Activated CD8-positive, alpha-beta T cell treated with anti-CD3 and anti-CD28 coated beads, Interleukin-2, amount 10 ng/mL, durations not matched to agents 7 days and 5 days (primary cell): Measurements from ENCODE around the gene STMN1. TPM values are rescaled to one million over a fixed set of nuclear protein-coding genes. Genes with fewer than 3 reads are reported as not detected.
A peak's percentile ranks its signal among the peaks of the same experiment; 100 is the strongest.

ENCODE experiments used
- ATAC-seq: fragments of 150-1000 bp; cut with Tn5 transposase; one replicate; pipeline ENCODE4 v1.10.0; 2021; ENCODE audit warnings: moderate library complexity
- CTCF ChIA-PET: fragments of 350-600 bp; sonication (Branson Sonifier 250); formaldehyde crosslinking; loops from one replicate; lab custom pipeline; 2021; ENCODE audit warnings: antibody characterized with exemption; lab: Charles Lee
- POLR2A ChIA-PET: fragments of 350-600 bp; sonication (Branson Sonifier 250); formaldehyde crosslinking; loops from one replicate; lab custom pipeline; 2021; ENCODE audit warnings: antibody characterized with exemption; lab: Charles Lee
- DNase-seq: peaks from one replicate; pipeline ENCODE4 v3.0.0-alpha.2; 2020
- H3K27ac Mint-ChIP-seq: one replicate; pipeline ENCODE4 v1.8.0; 2021; ENCODE audit warnings: mild to moderate bottlenecking, mixed read lengths
- H3K27me3 Mint-ChIP-seq: one replicate; pipeline ENCODE4 v1.8.0; 2021; ENCODE audit warnings: low read depth, mixed read lengths
- H3K36me3 Mint-ChIP-seq: one replicate; pipeline ENCODE4 v1.8.0; 2021; ENCODE audit warnings: low read depth, mixed read lengths
- H3K4me1 Mint-ChIP-seq: one replicate; pipeline ENCODE4 v1.8.0; 2021; ENCODE audit warnings: low read depth, mixed read lengths
- H3K4me3 Mint-ChIP-seq: one replicate; pipeline ENCODE4 v1.8.0; 2021; ENCODE audit warnings: mild to moderate bottlenecking, mixed read lengths
- H3K9me3 Mint-ChIP-seq: one replicate; pipeline ENCODE4 v1.8.0; 2022; ENCODE audit warnings: mixed read lengths; ENCODE audit not compliant: insufficient read depth
- total RNA-seq, 2 experiments: library from RNA; stranded (reverse); gene quantifications; one replicate each; pipeline ENCODE4 v1.2.3, GENCODE V29; 2021

The STMN1 gene
- total RNA-seq, 2 experiments from 2014 or later, result 740 to 781 TPM

DNA sequence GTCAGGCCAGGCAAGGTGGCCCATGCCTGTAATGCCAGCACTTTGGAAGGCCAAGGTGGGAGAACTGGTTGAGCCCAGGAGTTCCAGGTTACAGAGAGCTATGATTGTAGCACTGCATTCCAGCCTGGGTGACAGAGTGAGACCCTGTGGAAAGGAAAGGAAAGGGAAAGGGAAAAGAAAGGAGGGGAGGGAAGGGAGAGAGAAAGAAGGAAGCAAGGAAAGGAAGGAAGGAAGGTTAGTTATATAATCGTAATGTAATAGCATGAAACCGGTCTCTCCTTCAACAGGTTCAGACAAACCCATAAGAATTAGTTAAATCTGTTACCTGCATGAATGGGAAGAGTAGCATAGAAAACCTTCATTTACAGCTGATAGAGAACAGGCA is 29.5 kb downstream of the STMN1 start:
- Mint-ChIP-seq H3K4me3 (no peak overlapping the region), H3K4me1 (peaks cover 11% of the 10 kb centered on the region), H3K27me3 (peaks cover 14% of the 10 kb centered on the region), H3K36me3 (no peaks in the 10 kb centered on the region), H3K27ac (no peak overlapping the region), H3K9me3 (no peaks in the 10 kb centered on the region)
- ChIA-PET POLR2A (no interaction called here), CTCF (interaction anchor here (2.9 kb wide), 1 partner anchor 19 kb away, joined by 17 read pairs; no protein-coding TSS in a partner anchor)
- DNase-seq, result no peak
- no peak for ATAC-seq

DNA sequence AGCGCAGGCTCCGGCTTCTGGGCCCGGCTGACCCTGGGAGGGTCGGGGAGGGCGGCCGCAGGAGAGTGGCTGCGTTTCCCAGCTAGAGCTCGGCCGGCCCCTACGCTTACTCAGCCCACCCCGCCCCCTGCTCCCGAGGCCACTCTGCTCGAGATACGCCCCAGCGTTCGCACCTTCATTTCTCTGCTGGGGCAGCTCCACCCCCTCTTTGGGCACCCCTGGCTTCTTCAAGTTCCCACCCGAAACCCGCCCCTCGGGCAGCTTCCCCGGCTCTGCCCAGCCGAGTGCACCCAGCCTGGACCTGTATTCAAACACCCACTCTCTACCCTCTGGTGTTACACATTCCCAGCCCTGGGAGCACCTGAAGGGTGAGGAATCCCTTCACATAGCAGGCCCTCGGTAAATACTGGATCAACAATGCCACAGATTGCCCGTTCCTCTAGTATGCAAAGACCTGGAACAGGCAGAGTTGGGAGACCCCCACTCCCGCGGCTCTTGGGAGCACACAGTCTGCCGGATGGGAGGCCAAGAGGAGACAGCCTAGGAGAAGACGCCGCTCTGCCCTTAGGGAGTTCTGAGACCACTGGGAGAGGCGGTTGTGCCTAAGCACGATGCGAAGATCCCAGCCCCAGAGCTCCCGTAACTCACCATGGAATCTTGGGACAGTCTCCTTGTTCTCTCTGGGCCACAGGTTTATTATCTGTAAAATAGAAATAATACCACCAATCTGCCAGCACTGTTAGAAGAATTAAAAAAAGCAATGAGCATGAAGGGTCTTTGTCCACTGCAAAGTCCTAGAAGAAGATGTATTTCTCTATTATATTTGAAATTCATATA is 30.1 kb downstream of the STMN1 start:
- H3K4me3 Mint-ChIP-seq, result peak overlapping the region; percentile 67
- no peaks in the 10 kb centered on the region for H3K9me3 Mint-ChIP-seq
- H3K36me3 Mint-ChIP-seq, result no peaks in the 10 kb centered on the region
- H3K27me3 Mint-ChIP-seq, result peaks cover 14% of the 10 kb centered on the region
- DNase-seq (peak; percentile 34), ATAC-seq (peak; percentile 28)
- ChIA-PET CTCF (interaction anchor here (2.4 to 2.9 kb wide), 2 partner anchors 20 to 122 kb away, joined by 13 to 17 read pairs; partner anchors contain the start of gene PAFAH2), POLR2A (interaction anchor here (1.3 kb wide), 2 partner anchors 20 to 55 kb away, joined by 3 to 5 read pairs; no protein-coding TSS in a partner anchor)
- peaks cover 11% of the 10 kb centered on the region for H3K4me1 Mint-ChIP-seq
- H3K27ac Mint-ChIP-seq, result no peak overlapping the region

DNA sequence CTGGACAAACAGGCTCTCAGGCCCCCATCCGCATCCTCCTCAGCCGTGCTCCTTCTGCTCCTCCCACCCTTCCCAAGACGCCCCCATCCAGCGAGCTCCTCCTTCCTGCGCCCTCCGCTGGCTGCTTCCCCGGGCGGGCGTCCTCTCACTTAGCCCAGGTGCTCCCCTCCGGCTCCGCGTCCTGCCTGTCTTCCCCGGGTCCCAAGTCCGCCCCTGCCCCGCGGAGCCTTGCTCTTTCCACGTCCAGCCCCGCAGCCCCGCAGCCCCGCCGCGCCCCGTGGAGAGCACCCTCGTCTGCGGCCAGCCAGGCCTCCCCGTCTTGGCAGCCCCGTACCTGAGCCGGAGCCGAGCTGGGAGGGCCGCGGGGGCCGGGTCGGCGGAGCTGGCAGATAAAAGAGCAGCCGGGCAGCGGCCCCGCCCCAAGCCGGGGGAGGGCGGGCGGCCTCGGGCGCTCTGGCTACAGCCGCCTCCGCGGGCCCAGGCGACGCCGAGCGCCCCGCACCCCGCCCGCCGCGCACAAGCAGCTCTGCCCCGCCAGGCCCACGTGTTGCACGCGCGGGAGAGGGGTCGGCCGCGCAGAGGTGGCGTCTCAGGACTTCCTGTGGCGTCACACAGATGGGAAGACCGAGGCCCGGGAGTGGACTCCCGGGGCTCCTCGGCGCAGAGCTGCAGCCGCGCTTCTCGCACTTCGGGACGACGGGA is 30.9 kb downstream of the STMN1 start, which contains the start of gene PAQR7:
Gene PAQR7, minus strand, starts transcription at position 555 of the 702 bp plus-strand sequence. CDS start 11,869 bp downstream, outside the sequence.
- ChIA-PET CTCF (interaction anchor here (2.4 to 2.9 kb wide), 2 partner anchors 20 to 122 kb away, joined by 13 to 17 read pairs; partner anchors contain the start of gene PAFAH2), POLR2A (interaction anchor here (1.3 kb wide), 2 partner anchors 20 to 54 kb away, joined by 3 to 5 read pairs; no protein-coding TSS in a partner anchor)
- Mint-ChIP-seq H3K27me3 (peaks cover 14% of the 10 kb centered on the region), H3K9me3 (no peaks in the 10 kb centered on the region), H3K4me1 (peaks cover 11% of the 10 kb centered on the region), H3K27ac (peak within 1 kb of the TSS; percentile 60), H3K4me3 (peak within 1 kb of the TSS; percentile 79), H3K36me3 (no peaks in the 10 kb centered on the region)
- ATAC-seq (peak; percentile 93), DNase-seq (peak; percentile 64)

DNA sequence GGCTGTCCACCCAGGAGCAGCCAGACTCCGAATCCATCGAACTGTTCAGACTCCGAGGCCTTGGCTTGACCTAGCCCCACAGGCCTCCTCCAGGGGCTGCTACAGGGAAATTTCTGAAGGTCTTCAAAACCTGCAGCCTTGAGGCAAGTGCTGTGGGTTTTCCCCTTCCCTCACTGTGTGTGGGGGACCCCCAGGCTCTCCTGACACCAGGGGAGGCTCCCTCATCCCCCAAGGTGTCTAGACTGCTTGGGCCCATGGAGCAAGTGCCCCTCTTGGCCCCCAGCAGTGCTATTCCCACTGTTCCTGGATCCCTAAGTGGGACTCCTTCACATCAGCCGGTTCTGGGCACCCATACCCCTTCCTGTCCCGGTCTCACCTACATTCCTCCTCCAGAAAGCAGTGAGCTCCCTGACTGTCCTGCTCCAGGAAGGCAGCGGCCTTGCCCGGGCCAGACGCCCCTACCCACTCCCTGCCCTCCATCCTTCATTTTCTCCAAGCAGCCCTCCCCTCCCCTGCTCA is 31.5 kb downstream of the STMN1 start:
- peak overlapping the region; percentile 60 for H3K27ac Mint-ChIP-seq
- ChIA-PET CTCF (interaction anchor here (2.4 to 2.9 kb wide), 2 partner anchors 21 to 123 kb away, joined by 13 to 17 read pairs; partner anchors contain the start of gene PAFAH2), POLR2A (interaction anchor here (1.3 kb wide), 2 partner anchors 21 to 53 kb away, joined by 3 to 5 read pairs; no protein-coding TSS in a partner anchor)
- peaks cover 14% of the 10 kb centered on the region for H3K27me3 Mint-ChIP-seq
- no peak for DNase-seq
- no peaks in the 10 kb centered on the region for H3K9me3 Mint-ChIP-seq
- peak overlapping the region; percentile 79 for H3K4me3 Mint-ChIP-seq
- no peaks in the 10 kb centered on the region for H3K36me3 Mint-ChIP-seq
- no peak for ATAC-seq
- peaks cover 11% of the 10 kb centered on the region for H3K4me1 Mint-ChIP-seq

DNA sequence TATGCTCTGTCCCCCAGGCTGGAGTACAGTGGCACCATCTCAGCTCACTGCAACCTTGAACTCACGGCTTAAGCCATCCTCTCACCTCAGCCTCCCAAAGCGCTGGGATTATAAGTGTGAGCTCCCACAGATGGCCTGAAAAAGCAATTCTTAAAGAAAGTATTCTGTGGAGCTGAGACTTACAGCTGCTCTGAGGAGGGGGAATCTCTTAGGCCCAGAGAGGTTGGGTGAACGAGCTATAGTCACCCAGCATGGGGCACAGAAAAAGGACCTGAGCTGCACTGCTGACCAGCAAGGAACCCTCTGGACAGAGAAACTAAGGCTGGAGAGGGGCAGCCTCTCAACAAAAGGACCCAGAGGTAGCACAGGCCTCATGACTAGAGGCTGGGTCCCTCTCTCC is 32.0 kb downstream of the STMN1 start:
- CTCF ChIA-PET, result interaction anchor here (2.4 kb wide), 1 partner anchor 123 kb away, joined by 13 read pairs; the partner anchor contains the start of gene PAFAH2
- no peaks in the 10 kb centered on the region for H3K9me3 Mint-ChIP-seq
- no peak for DNase-seq
- H3K27me3 Mint-ChIP-seq, result peaks cover 14% of the 10 kb centered on the region
- peaks cover 11% of the 10 kb centered on the region for H3K4me1 Mint-ChIP-seq
- no peak for ATAC-seq
- H3K27ac Mint-ChIP-seq, result no peak overlapping the region
- POLR2A ChIA-PET, result no interaction called here
- peak overlapping the region; percentile 79 for H3K4me3 Mint-ChIP-seq
- no peaks in the 10 kb centered on the region for H3K36me3 Mint-ChIP-seq

DNA sequence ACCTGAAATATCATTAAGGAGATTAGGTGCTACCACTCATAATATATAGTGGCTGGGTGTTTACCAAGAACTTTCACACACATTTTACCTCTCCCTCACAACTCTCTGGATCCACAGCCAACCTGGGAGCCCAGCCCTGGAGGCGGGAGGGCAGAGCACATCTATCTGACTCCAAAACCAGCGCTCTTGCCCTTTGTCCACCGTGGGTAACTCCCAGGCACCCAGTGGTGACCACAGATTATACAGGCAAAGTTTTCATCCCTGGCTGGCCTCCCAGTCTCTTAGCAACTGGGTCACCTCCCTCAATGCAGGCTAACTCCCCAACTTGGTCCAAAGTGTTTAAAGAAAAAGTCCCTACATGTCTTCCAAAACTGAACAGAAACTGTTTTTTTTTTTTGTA is 33.1 kb downstream of the STMN1 start:
- no peak for ATAC-seq
- no peaks in the 10 kb centered on the region for H3K9me3 Mint-ChIP-seq
- peaks cover 14% of the 10 kb centered on the region for H3K27me3 Mint-ChIP-seq
- POLR2A ChIA-PET, result no interaction called here
- no peaks in the 10 kb centered on the region for H3K36me3 Mint-ChIP-seq
- CTCF ChIA-PET, result no interaction called here
- H3K4me1 Mint-ChIP-seq, result peaks cover 11% of the 10 kb centered on the region
- H3K4me3 Mint-ChIP-seq, result no peak overlapping the region
- H3K27ac Mint-ChIP-seq, result no peak overlapping the region
- no peak for DNase-seq

DNA sequence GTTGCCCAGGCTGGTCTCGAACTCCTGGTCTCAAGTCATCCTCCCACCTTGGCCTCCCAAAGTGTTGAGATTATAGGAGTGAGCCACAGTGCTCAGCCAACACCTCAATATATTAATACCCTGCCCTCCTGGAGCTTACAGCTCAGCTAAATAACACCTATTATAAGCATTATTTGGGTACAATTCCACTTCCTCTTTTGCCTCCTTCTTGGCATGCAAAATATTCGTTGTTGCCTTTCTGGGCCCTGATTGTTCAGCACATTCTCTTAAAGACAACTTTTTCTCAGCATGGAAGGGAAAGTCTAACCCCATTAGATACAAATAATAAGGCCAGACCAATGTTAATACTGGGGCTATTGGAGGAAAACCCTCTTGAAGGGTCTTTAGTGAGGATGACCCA is 33.5 kb downstream of the STMN1 start:
- Mint-ChIP-seq H3K27me3 (peaks cover 14% of the 10 kb centered on the region), H3K4me3 (no peak overlapping the region), H3K4me1 (peaks cover 11% of the 10 kb centered on the region), H3K9me3 (no peaks in the 10 kb centered on the region), H3K27ac (no peak overlapping the region), H3K36me3 (no peaks in the 10 kb centered on the region)
- ATAC-seq (no peak), DNase-seq (no peak)
- CTCF ChIA-PET, result no interaction called here
- POLR2A ChIA-PET, result no interaction called here

DNA sequence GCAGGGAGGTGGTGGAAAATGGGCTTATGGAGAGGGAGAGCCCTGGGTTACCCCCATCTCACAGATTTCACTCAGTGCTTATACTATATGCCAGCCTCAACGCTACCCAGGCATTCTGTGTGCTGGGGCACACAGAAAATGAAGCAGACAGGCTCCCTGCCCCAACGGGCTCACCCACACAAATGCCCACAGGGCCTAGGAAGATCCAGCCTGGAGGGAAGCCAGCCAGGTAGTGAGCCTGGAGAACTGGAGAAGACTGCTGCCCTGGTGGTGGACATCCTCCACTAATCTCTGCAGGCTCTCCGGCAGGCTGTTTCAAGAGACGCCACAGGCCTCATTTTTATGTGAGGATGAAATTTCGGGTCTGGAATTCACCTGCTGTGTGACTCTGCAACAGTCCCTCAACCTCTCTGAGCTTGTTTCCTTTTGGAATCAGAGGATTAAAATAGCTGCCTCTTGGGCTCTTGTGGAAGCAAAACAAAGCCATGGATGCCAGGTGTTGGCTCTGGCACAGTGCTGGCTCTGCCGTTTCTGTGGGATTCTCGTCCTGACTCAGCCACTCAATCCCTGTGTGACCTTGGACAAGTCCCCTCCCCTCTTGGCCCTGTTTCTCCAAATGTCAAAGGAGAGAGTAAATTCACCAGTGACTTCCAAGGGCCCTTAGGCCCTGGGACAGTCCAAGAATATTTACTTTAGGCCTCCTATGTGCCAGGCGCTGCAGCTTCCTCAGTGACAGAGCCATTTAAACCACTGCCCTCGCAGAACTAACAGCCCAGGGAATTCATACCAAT is 34.3 kb downstream of the STMN1 start:
- no peak overlapping the region for H3K4me3 Mint-ChIP-seq
- no peak overlapping the region for H3K27ac Mint-ChIP-seq
- ChIA-PET CTCF (interaction anchor here (0.6 kb wide), 1 partner anchor 24 kb away, joined by 3 read pairs; no protein-coding TSS in a partner anchor), POLR2A (no interaction called here)
- H3K9me3 Mint-ChIP-seq, result no peaks in the 10 kb centered on the region
- H3K4me1 Mint-ChIP-seq, result peaks cover 11% of the 10 kb centered on the region
- no peaks in the 10 kb centered on the region for H3K36me3 Mint-ChIP-seq
- DNase-seq (no peak), ATAC-seq (no peak)
- peaks cover 10% of the 10 kb centered on the region for H3K27me3 Mint-ChIP-seq

DNA sequence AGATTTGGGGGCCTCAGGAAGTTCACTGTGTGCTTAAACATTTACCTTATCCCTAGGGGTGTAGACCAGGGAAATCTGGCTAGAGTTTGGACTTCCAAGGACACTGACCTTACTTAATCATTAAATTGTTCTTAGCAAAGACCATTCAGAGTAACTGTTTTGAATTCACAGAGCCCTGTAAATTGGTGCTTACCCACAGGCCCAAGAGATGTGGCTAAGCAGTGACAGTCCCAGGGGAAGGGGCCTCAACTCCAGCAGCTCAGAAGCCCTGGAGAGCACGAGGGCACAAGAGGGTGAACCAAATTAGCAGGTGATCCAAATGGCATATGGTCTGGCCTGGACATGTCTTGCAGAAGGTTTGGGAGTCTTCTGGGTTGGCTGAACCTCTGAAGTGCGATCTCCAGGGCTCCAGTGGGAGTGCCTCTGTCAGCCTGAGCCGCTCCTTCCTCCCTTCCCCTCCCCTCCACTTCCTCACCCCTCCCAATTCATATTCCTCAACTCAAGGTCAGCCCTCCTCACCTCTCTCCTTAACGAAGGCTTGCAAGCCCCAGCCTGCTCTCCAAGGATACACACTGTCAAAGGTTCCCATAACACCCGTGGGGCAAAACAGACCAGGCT is 35.0 kb downstream of the STMN1 start:
- Mint-ChIP-seq H3K9me3 (no peaks in the 10 kb centered on the region), H3K27ac (no peak overlapping the region), H3K27me3 (peaks cover 3% of the 10 kb centered on the region), H3K4me1 (peaks cover 11% of the 10 kb centered on the region), H3K36me3 (no peaks in the 10 kb centered on the region), H3K4me3 (no peak overlapping the region)
- ChIA-PET CTCF (interaction anchor here (0.6 to 1.1 kb wide), 2 partner anchors 9 to 24 kb away, joined by 3 read pairs; no protein-coding TSS in a partner anchor), POLR2A (no interaction called here)
- ATAC-seq (no peak), DNase-seq (no peak)

DNA sequence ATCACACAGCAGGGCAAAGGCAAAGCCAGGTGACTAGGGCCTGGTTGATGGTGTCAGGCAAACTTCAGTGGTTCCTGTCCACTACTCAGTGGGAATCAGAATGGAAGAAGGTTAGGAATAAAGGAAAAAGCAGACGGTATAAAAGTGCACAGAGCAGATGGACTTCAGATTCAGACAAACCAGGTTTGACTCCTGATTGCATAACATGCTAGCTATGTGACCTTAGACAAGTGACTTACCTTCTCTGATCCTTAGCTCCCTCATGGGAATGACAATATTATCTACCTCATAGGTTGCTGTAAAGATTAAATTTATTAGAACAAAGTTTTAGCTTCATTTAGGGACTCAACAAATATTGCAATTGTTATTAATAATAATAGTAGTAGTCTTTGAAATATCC is 35.6 kb downstream of the STMN1 start:
- no peaks in the 10 kb centered on the region for H3K27me3 Mint-ChIP-seq
- H3K4me1 Mint-ChIP-seq, result peaks cover 8% of the 10 kb centered on the region
- DNase-seq (no peak), ATAC-seq (no peak)
- no peak overlapping the region for H3K27ac Mint-ChIP-seq
- POLR2A ChIA-PET, result no interaction called here
- CTCF ChIA-PET, result interaction anchor here (1.1 kb wide), 1 partner anchor 8 kb away, joined by 3 read pairs; no protein-coding TSS in a partner anchor
- H3K36me3 Mint-ChIP-seq, result no peaks in the 10 kb centered on the region
- H3K9me3 Mint-ChIP-seq, result no peaks in the 10 kb centered on the region
- H3K4me3 Mint-ChIP-seq, result no peak overlapping the region
